Endometrium (tissue), 2 donors: ENCODE results near the gene PTPN3.
"Not testable (repeated sequence)": the region's sequence is repeated elsewhere in the genome, so short reads cannot be mapped to it uniquely, and the experiment has no call there.

Experiments used
- FAIRE-seq: peaks from 2 replicates; lab custom pipeline; 2012; peaks lifted over from hg19 to GRCh38; lab: Jason Lieb, UNC
- donor health status: control.
- donor health status: control.

PTPN3 gene

GRCh38 chr9:109401169-109401989, 96.7 kb downstream of the PTPN3 start:
- no peak for FAIRE-seq

GRCh38 chr9:109399258-109399767, 98.8 kb downstream of the PTPN3 start:
- no peak for FAIRE-seq

- no peak for FAIRE-seq
Observed at GRCh38 chr9:109391176-109391575, 106.9 kb downstream of the PTPN3 start.

- FAIRE-seq: no peak
Observed at GRCh38 chr9:109387856-109388255, 110.3 kb downstream of the PTPN3 start.

- FAIRE-seq: no peak
Observed at GRCh38 chr9:109387206-109387605, 110.9 kb downstream of the PTPN3 start.

GRCh38 chr9:109385499-109385898, 112.6 kb downstream of the PTPN3 start:
- FAIRE-seq: no peak

GRCh38 chr9:109383947-109384346, 114.2 kb downstream of the PTPN3 start:
- FAIRE-seq: no peak

- no peak for FAIRE-seq
Observed at GRCh38 chr9:109383356-109383755, 114.8 kb downstream of the PTPN3 start.

- FAIRE-seq: no peak
Observed at GRCh38 chr9:109382585-109382984, 115.5 kb downstream of the PTPN3 start.

- no peak for FAIRE-seq
Observed at GRCh38 chr9:109382182-109382581, 115.9 kb downstream of the PTPN3 start.

GRCh38 chr9:109381011-109381729, 116.9 kb downstream of the PTPN3 start:
- FAIRE-seq: no peak

- no peak for FAIRE-seq
Observed at GRCh38 chr9:109379513-109379912, 118.6 kb downstream of the PTPN3 start.

- FAIRE-seq: no peak
Observed at GRCh38 chr9:109378316-109378715, 119.8 kb downstream of the PTPN3 start.

- FAIRE-seq: no peak
Observed at GRCh38 chr9:109372246-109372645, 125.9 kb downstream of the PTPN3 start.

GRCh38 chr9:109371374-109371773, 126.7 kb downstream of the PTPN3 start:
- FAIRE-seq: no peak

- no peak for FAIRE-seq
Observed at GRCh38 chr9:109369285-109369684, 128.8 kb downstream of the PTPN3 start.

GRCh38 chr9:109360771-109361170, 137.3 kb downstream of the PTPN3 start:
- FAIRE-seq: no peak

- not testable (repeated sequence) for FAIRE-seq
Observed at GRCh38 chr9:109358968-109359603, 139.0 kb downstream of the PTPN3 start.

- no peak for FAIRE-seq
Observed at GRCh38 chr9:109355564-109356297, 142.4 kb downstream of the PTPN3 start.

GRCh38 chr9:109354190-109354589, 143.9 kb downstream of the PTPN3 start:
- FAIRE-seq: no peak

- no peak for FAIRE-seq
Observed at GRCh38 chr9:109351032-109351431, 147.1 kb downstream of the PTPN3 start.

GRCh38 chr9:109349421-109349846, 148.7 kb downstream of the PTPN3 start:
- FAIRE-seq: no peak
